HG02763 (cell line): ENCODE results near the gene ME3.
"Not testable (repeated sequence)": the region's sequence is repeated elsewhere in the genome, so short reads cannot be mapped to it uniquely, and the experiment has no call there.

Source experiments
- ATAC-seq: cut with Tn5 transposase; IDR thresholded peaks from one replicate; pipeline ENCODE4 v1.9.1; 2021; ENCODE audit warnings: mild to moderate bottlenecking, moderate library complexity; ENCODE audit not compliant: unreplicated experiment

ME3 gene

DNA sequence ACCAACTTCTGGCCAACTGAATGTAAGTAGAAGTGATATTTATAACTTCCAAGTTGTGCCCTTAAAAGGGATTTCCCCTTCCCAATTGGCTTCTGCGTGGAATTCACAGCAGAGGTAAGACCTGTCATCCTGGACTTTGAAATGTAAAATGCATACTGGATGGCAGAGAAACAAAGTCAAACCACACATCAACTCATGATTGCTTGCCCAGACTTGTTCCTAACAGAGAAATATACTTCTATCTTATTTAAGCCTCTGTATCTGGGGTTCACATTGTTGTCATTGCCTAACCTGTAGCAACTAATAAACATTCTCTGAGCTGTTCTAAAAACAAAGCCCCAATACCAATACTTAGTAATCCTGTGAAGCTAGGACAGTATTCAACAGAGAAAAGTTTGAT is 6.2 kb downstream of the ME3 start:
- ATAC-seq: no peak

DNA sequence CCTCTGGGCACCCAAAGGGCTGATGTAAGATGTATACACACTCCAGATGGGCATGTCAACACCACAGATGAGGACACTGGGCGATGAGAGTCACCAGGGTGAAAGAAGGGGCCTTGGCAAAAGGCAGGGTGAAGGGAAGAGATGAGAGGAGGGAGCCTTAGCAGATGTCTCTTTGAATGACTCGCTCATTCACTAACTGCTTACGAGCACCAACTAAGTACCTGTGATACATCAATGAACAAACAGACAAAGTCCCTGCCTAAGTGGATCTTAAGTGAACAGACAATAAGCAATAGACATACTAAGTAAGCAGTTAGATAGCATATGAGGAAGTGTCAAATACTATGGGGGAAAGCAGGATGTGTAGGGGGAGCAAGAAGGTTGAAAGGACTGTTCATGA is 7.5 kb downstream of the ME3 start:
- no peak for ATAC-seq

DNA sequence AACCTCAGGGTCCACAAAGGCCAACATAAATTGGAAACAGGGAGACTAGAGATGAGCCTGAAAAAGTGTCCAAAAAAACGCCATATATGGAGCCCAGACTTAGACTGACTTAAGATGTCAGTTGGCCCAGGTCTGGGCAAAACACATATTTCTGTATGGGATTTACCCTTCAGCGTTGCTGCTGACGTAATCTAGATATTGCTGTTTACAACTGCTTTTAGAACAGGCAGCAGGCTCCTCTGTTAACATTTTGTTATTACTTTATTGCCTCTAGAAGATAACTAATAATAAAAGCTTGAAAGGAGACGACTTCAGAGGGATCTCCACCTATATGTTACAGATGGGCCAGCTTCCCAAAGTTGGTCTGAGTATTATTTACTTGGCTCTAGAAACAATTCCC is 8.7 kb downstream of the ME3 start:
- ATAC-seq: no peak

DNA sequence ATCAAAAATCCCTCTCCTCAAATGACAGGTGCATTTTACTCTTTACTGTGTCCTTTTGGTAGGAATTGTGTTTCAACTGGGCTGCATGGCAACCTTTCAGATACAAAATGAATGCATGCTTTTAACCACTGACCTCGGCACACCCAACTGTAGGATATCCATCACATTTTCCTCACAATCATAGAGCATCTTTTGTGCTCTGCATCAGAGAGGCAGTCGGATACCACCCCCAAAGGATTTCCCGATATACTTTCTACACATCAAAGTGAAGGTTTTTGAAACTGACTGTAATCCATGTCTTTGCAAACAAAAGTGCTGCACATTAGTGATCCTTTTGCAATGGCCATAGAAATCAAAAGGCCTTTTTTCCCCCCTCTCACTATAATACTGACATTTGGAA is 9.1 kb downstream of the ME3 start:
- no peak for ATAC-seq

DNA sequence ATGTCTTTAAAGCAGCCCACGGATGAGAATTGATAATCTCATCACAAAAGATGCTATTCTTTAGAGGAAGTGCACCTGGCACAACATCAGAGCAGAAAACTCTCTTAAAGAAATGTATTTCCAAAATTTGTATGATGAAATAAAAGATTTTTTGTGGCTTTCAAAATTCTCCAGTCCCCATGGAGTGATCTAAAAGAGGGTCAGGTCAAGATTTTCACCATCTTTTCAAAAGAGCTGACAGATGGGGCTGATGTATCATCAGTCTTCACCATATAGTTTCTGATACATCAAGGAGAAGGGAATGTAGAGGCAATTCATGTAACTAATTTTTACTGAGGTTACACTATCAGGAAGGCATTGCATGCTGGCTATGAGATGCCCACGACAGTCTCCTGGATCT is 11.7 kb downstream of the ME3 start:
- no peak for ATAC-seq

DNA sequence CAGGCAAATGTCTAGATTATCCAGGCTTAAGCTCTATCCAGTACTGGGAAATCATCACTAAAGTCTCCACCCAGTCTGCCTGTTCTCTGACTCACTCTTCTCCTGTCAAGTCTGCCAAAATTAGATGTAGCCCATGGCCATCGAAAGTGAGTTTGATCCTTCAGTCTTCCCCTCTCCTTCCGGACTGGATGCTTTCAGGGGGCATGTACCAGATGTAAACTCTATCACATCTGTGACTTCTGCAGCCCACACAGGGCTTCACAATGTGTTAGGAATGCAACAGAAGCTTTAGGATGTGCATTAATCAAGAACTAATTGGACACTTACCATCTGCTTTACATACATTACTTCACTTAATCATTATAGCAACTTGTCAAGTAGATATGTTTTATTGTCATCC is 12.3 kb downstream of the ME3 start:
- ATAC-seq: no peak

DNA sequence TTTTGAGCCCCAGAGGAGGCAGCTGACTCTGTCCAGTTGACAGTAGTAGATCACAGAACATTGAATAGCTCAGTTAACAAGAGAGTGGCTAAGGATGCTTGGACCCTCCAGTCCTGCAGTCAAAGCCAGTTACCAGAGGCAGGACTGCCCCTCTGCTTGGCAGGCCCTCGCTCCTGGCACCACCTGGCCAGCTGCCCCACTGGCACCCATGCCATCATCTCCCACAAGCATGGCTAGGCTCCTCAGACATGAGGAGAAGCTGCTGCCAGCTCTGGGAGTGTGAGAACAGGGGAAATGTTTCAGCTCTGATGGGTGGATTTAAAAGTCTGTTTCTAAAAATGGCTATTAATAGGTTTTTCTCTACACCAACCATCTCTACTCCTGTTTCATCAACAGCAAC is 13.9 kb downstream of the ME3 start:
- no peak for ATAC-seq

- ATAC-seq: not testable (repeated sequence)
Observed at GRCh38 chr11:86645212-86645611, 27.2 kb downstream of the ME3 start.

DNA sequence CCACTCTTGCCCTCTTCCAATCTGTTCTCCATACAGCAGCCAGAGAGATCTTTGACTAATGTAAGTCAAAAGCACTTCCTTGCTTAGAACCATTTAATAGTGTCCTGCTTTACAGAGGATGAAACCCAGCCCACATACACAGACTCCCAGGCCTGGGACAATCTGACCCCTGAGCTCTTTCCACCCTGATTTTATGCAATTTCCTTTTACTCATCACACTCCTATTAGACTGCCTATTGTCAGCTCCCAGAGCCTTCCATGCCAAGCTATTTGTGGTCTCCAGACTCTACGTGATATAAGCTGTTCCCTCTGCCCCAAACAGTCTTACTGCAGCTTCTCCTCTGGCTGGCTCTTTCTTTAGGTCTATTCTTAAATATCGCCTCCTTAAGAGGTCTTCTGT is 28.1 kb downstream of the ME3 start:
- ATAC-seq: no peak

DNA sequence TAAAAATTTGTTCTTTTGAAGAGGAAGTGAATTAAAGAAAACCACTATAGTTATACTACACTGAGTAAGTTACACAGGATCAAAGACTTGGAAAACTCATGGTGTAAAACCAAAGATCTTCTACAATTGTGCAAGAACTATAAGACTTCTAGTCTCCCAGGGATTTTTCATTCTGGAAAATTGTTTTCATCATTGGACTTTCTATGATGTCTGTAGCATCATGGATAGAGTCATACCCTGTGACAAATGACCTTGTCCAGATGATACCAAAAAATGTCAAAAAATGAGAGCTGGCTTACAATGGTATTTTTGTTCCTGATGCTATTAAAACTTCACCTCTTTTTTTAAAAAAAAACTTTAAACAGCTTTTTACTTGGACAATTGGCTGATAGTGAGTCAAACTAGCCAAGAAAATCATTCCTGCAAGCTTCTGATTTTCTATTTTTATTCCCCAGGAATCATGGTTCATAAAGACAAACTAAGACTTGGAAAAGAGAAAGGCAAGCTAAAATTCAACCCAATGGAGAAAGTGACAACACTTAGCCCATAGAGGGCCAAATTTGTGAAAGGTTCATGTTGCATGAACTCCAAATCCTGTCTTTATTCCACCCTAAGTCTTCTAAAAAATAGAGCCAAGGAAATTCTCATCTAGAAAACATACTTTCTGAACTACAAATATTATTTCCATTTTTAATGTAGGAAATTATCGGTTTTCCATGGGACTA is 30.7 kb downstream of the ME3 start:
- no peak for ATAC-seq

GRCh38 chr11:86639137-86639536 is 33.3 kb downstream of the ME3 start:
- no peak for ATAC-seq

- ATAC-seq: no peak
Observed at GRCh38 chr11:86638673-86639072, 33.7 kb downstream of the ME3 start.

- no peak for ATAC-seq
Observed at GRCh38 chr11:86637988-86638387, 34.4 kb downstream of the ME3 start.

DNA sequence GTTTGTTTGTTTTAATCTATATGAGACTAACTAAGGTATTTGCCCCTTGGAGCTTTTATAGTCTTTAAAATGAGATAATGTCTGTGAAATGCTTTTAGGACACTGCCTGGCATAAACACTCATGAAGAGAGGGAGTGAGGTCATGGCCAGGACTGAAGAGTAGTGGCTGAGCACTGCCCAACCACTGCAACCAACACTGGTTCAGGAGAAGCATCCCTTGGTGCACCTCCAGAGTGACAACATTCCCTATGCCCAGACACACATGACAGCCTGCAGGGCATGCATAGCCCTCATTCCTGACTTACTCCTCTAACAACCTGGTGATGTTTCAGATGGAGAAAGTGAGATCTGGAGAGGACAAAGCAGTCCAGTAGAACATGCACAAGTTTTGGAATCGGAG is 36.1 kb downstream of the ME3 start:
- ATAC-seq: no peak

DNA sequence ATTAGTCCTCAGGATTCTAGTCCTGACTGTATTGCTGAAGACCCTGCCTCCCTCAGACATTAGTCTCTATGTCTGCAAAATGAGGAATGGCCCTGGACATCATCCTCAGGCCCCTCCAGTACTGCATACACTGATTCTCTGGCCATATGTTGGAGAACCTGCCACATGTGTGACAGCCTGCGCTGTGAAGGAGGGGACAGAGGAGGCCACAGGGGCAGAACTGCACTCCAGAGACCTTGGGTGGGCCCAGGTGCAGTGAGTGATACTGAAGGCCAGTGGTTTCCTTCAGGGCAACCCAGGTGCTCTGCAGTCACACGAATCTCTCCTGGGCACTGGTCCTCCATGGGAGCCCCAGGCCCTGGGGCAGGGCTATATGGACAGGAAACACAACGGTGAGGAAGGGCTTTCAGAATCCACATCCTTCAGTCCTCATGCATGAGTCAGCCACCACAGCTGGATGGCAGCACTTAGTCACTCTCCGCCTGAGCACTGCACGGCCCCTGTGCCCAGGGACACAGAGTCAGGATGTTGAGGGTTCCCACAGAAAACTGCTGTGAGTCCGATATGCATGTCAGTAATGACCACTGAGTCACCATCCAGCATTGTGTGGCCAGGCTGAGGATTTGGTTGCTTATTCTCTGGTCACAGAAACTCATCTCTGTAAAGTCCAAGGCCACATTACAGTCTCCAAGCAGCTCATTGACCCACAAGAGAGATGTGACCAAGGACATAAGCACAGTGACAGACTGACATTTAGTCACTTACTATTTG is 39.7 kb downstream of the ME3 start:
- ATAC-seq: peak; percentile 71

GRCh38 chr11:86630229-86630981 is 42.0 kb downstream of the ME3 start:
- no peak for ATAC-seq

- ATAC-seq: no peak
Observed at GRCh38 chr11:86629045-86629706, 43.2 kb downstream of the ME3 start.

DNA sequence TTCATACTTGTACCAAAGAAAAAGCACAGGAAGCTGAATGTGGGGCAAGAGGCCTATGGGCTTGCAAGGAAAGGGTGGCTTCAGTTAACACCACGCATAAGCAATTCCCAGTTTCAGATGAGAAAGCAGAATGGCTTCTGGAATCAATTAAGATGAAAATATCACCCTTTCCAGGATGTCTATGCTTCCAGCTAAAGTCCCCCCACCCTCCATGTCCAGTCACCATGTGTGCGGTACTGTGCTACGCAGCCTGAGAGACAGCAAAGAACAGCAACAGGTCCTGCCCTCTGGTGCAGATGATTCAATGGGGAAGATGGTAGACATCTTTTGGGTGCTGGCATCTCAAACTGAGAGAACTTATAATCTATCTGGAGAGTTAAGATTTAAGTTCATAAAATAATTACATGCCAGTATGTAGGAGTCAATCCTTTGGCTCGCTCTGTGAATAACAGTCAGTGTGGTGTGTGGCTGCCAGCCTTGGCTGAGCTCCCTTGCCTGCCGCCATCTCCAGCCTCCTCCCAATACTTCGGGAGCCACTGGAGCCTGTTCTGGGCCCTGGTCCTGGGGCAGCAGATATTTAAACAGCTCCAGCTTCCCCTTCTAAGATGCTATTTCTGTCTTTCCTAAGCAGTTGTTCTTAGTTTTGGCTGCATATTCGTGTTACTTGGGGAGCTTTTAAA is 44.5 kb downstream of the ME3 start:
- ATAC-seq: no peak

GRCh38 chr11:86625981-86626380 is 46.4 kb downstream of the ME3 start:
- no peak for ATAC-seq

- no peak for ATAC-seq
Observed at GRCh38 chr11:86625544-86625943, 46.9 kb downstream of the ME3 start.

- no peak for ATAC-seq
Observed at GRCh38 chr11:86624366-86624765, 48.0 kb downstream of the ME3 start.
